ENCODE measurements around the gene QRSL1. TPM values are rescaled to one million over a fixed set of nuclear protein-coding genes. Genes with fewer than 3 reads are reported as not detected.
"Not testable (repeated sequence)": the region's sequence is repeated elsewhere in the genome, so short reads cannot be mapped to it uniquely, and the experiment has no call there.

Gene QRSL1
- total RNA-seq, 4 donors from 2014 or later: 8.2 to 19.8 (median 12.8) TPM

DNA sequence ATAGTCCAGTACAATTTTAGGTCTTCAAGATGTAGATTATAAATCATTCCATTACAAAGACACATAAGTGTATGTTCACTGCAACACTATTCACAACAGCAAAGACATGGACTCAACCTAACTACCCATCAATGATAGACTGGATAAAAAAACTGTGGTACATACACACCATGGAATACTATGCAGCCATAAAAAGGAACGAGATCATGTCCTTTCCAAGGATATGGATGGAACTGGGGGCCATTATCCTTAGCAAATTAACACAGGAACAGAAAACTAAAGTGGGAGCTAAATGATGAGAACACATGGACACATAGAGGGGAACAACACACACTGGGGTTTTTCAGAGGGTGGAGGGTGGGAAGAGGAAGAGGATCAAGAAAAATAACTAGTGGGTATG is 6.3 kb upstream of the QRSL1 start:
- TF ChIP-seq POLR2A (IDR thresholded peaks at IDR 0.05): no peak
- TF ChIP-seq, protein P1, sequence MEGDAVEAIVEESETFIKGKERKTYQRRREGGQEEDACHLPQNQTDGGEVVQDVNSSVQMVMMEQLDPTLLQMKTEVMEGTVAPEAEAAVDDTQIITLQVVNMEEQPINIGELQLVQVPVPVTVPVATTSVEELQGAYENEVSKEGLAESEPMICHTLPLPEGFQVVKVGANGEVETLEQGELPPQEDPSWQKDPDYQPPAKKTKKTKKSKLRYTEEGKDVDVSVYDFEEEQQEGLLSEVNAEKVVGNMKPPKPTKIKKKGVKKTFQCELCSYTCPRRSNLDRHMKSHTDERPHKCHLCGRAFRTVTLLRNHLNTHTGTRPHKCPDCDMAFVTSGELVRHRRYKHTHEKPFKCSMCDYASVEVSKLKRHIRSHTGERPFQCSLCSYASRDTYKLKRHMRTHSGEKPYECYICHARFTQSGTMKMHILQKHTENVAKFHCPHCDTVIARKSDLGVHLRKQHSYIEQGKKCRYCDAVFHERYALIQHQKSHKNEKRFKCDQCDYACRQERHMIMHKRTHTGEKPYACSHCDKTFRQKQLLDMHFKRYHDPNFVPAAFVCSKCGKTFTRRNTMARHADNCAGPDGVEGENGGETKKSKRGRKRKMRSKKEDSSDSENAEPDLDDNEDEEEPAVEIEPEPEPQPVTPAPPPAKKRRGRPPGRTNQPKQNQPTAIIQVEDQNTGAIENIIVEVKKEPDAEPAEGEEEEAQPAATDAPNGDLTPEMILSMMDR (IDR thresholded peaks at IDR 0.05): no peak
- Histone ChIP-seq H3K27ac (no peak overlapping the region), H3K36me3 (peaks cover 0 to 12% (median 0%) of the 10 kb centered on the region in 3 donors), H3K9me3 (no peaks in the 10 kb centered on the region), H3K4me3 (no peak overlapping the region), H3K4me1 (no peaks in the 10 kb centered on the region), H3K27me3 (no peaks in the 10 kb centered on the region)
- DNase-seq: no peak

DNA sequence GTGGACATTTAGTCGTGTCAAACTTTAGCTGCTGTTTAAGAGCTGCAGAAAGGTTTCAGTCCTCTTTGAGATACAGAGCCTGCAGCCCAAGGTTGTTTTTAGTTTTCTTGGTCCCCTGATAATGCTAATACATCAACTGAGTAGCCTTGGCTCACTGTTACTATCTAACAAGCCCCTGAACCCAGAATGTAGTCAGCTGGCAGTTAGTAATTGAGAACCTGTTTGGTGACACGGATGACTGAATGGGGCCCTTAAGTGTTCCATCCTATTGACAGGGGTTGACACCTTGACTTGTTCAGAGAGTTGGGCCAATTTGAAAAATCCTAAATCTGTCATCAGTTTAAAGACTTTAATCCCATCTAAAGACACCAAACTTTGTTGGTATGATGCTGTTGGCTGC is 2.9 kb upstream of the QRSL1 start:
- no peaks in the 10 kb centered on the region for H3K27me3 ChIP-seq
- no peak for TF ChIP-seq POLR2A (IDR thresholded peaks at IDR 0.05)
- TF ChIP-seq, protein P1 (IDR thresholded peaks at IDR 0.05): no peak
- peaks cover 0 to 15% (median 0%) of the 10 kb centered on the region in 4 donors for H3K4me1 ChIP-seq
- DNase-seq: no peak
- no peaks in the 10 kb centered on the region for H3K9me3 ChIP-seq
- H3K27ac ChIP-seq: peak overlapping the region in 1 of 4 donors; percentile 32
- peaks cover 0 to 6% (median 0%) of the 10 kb centered on the region in 3 donors for H3K36me3 ChIP-seq
- no peak overlapping the region for H3K4me3 ChIP-seq

DNA sequence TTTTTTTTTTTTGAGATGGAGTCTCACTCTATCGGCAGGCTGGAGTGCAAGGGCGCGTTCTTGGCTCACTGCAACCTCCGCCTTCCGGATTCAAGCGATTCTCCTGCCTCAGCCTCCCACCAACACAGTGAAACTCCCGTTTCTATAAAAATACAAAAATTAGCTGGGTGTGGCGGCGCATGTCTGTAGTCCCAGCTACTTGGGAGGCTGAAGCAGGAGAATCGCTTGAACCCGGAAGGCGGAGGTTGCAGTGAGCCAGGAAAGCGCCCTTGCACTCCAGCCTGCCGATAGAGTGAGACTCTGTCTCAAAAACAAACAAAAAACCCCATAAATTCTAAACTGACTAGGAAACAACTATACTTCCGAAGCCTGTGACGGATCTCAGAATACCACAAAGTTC is 1.6 kb upstream of the QRSL1 start:
- not testable (repeated sequence) for H3K27me3 ChIP-seq, H3K4me3 ChIP-seq, H3K36me3 ChIP-seq, DNase-seq, H3K9me3 ChIP-seq
- Histone ChIP-seq H3K27ac (peak overlapping the region in 1 of 4 donors; percentile 87), H3K4me1 (peaks cover 0 to 15% (median 0%) of the 10 kb centered on the region in 4 donors)

DNA sequence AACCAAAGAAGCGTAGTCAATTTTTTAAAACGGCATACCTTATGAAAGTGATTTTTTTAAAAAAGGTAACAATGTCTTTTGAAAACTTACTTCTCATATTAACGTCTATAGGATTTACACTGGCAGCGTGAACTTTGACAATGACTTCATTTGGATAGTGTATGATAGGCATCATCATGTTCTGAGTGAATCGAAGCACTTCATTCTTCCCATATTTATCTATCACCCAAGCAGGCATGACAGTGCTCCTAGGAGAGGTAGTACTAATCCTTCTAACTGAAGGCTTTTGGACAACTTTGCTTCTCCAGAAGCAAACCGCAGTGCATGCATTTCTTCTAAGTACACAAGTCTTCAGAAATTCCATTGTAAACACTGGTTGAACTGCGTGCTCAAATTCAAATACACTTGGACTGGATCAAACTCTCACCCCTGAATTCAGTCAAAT is 698 bp upstream of the QRSL1 start:
- H3K27ac ChIP-seq: peak overlapping the region; percentile 74 to 87 (median 76)
- no peak for TF ChIP-seq POLR2A (IDR thresholded peaks at IDR 0.05)
- TF ChIP-seq, protein P1 (IDR thresholded peaks at IDR 0.05): no peak
- no peaks in the 10 kb centered on the region for H3K9me3 ChIP-seq
- H3K27me3 ChIP-seq: no peaks in the 10 kb centered on the region
- no peak for DNase-seq
- H3K4me1 ChIP-seq: peaks cover 0 to 15% (median 0%) of the 10 kb centered on the region in 4 donors
- H3K36me3 ChIP-seq: no peaks in the 10 kb centered on the region
- H3K4me3 ChIP-seq: peak overlapping the region; percentile 68 to 94 (median 79)

DNA sequence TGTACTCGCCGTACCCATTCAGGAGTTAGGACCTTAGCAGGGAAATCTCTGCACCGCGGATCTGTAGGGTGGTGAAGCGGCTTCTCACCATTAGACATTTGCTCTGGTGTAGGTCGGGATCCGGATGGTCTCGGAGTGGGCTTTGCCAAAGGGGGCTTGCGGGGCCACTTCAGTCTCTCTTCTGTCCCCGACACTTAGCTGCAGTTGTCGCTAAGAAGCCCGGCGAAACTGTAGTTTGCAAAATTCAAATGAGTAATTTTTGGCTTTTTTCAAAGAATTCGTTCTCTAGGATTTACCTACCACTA is 433 bp downstream of the QRSL1 start:
- no peak for DNase-seq
- H3K4me1 ChIP-seq: peaks cover 0 to 15% (median 0%) of the 10 kb centered on the region in 4 donors
- H3K36me3 ChIP-seq: no peaks in the 10 kb centered on the region
- no peak for TF ChIP-seq POLR2A (IDR thresholded peaks at IDR 0.05)
- TF ChIP-seq, protein P1 (IDR thresholded peaks at IDR 0.05): no peak
- H3K27me3 ChIP-seq: no peaks in the 10 kb centered on the region
- peak overlapping the region; percentile 74 to 87 (median 76) for H3K27ac ChIP-seq
- H3K4me3 ChIP-seq: peak overlapping the region; percentile 68 to 94 (median 79)
- H3K9me3 ChIP-seq: no peaks in the 10 kb centered on the region

DNA sequence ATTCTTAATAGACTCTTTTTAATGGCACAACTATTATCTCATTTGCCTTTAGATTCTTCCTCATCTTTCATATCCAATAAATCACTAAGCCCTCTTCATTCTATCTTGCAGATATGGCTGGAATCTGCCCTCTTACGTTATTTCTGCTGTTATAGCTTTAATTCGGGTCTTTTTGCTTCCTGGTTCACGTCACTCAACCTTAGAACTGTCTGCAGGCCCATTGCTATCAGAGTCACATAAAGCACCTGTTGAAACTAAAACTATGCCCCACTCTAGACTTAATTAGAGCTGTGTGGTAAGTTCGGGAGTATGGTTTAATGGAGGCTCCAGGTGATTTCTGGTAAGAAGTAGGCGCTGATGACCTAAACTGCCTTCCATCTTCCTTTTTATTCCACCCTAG is 988 bp downstream of the QRSL1 start:
- H3K4me1 ChIP-seq: peaks cover 0 to 15% (median 0%) of the 10 kb centered on the region in 4 donors
- no peaks in the 10 kb centered on the region for H3K36me3 ChIP-seq
- no peaks in the 10 kb centered on the region for H3K27me3 ChIP-seq
- TF ChIP-seq, protein P1 (IDR thresholded peaks at IDR 0.05): no peak
- TF ChIP-seq POLR2A (IDR thresholded peaks at IDR 0.05): no peak
- peak overlapping the region in 3 of 4 donors; percentile 74 to 87 (median 78) for H3K27ac ChIP-seq
- no peak for DNase-seq
- no peaks in the 10 kb centered on the region for H3K9me3 ChIP-seq
- peak overlapping the region in 3 of 4 donors; percentile 68 to 86 (median 72) for H3K4me3 ChIP-seq
